IMR-90 (cell line): Measurements from ENCODE around the gene FOXN3.

ENCODE experiments used
- BHLHE40 ChIP-seq: fragments of 150-350 bp; IDR thresholded peaks from 2 replicates; pipeline ENCODE4 v1.6.1; 2016; ENCODE audit warnings: mild to moderate bottlenecking, low read depth, low read length
- CHD1 ChIP-seq: IDR thresholded peaks from 2 replicates; pipeline ENCODE4 v1.6.1; 2012; ENCODE audit warnings: low read depth, low read length, improper control_type of control experiment
- MAZ ChIP-seq: IDR thresholded peaks from 2 replicates; pipeline ENCODE4 v1.6.1; 2012; ENCODE audit warnings: low read depth, mild to moderate bottlenecking, low read length, improper control_type of control experiment, moderate library complexity, borderline replicate concordance
- POLR2A ChIP-seq: IDR thresholded peaks from 2 replicates; pipeline ENCODE4 v1.6.1; 2012; ENCODE audit warnings: mild to moderate bottlenecking, low read depth, low read length
- RAD21 ChIP-seq: IDR thresholded peaks from 2 replicates; pipeline ENCODE4 v1.6.1; 2012; ENCODE audit warnings: low read length, improper control_type of control experiment
- RFX5 ChIP-seq: IDR thresholded peaks from 2 replicates; pipeline ENCODE4 v1.8.0; 2012; ENCODE audit warnings: low read depth, mild to moderate bottlenecking, low read length, moderate library complexity
- TF ChIP-seq, protein P1 (sequence below): conservative IDR thresholded peaks from 2 replicates; pipeline ENCODE4 v1.5.1; 2012; ENCODE audit warnings: mild to moderate bottlenecking, low read depth, low read length, improper control_type of control experiment
- TF ChIP-seq, protein P2 (sequence below): fragments of 150-350 bp; IDR thresholded peaks from 2 replicates; pipeline ENCODE4 v1.6.1; 2017; ENCODE audit warnings: mild to moderate bottlenecking, antibody characterized with exemption, low read length, low read depth

DNA sequence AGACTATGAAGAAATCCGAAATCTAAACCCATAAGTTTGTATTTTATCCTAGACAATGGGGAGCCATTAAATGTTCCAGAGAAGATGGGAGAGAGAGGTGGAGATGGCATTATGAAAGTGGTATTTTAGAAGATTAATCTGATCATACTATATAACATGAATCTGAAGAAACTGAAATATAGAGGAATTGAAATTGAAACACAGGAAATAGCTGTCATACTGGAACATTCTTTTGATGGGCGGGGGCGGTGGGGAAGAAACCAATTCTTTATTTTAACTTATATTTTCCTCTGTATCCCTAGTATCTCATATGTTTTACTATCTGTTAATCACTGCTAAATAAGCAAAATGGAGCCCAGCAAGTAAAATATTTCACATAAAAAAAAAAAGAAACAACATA is 27.0 kb upstream of the FOXN3 start:
- TF ChIP-seq POLR2A (no peak), RAD21 (no peak), RFX5 (no peak), MAZ (no peak), BHLHE40 (no peak), CHD1 (no peak)
- TF ChIP-seq, protein P1, sequence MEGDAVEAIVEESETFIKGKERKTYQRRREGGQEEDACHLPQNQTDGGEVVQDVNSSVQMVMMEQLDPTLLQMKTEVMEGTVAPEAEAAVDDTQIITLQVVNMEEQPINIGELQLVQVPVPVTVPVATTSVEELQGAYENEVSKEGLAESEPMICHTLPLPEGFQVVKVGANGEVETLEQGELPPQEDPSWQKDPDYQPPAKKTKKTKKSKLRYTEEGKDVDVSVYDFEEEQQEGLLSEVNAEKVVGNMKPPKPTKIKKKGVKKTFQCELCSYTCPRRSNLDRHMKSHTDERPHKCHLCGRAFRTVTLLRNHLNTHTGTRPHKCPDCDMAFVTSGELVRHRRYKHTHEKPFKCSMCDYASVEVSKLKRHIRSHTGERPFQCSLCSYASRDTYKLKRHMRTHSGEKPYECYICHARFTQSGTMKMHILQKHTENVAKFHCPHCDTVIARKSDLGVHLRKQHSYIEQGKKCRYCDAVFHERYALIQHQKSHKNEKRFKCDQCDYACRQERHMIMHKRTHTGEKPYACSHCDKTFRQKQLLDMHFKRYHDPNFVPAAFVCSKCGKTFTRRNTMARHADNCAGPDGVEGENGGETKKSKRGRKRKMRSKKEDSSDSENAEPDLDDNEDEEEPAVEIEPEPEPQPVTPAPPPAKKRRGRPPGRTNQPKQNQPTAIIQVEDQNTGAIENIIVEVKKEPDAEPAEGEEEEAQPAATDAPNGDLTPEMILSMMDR = no peak
- TF ChIP-seq, protein P2, sequence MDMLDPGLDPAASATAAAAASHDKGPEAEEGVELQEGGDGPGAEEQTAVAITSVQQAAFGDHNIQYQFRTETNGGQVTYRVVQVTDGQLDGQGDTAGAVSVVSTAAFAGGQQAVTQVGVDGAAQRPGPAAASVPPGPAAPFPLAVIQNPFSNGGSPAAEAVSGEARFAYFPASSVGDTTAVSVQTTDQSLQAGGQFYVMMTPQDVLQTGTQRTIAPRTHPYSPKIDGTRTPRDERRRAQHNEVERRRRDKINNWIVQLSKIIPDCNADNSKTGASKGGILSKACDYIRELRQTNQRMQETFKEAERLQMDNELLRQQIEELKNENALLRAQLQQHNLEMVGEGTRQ = no peak
